GM23338 (cell line): ENCODE results near the gene FUNDC2. TPM values are rescaled to one million over a fixed set of nuclear protein-coding genes. Genes with fewer than 3 reads are reported as not detected.

Source experiments
- ATAC-seq: fragments of 200-7000 bp; cut with Tn5 transposase; 3 replicates; pipeline ENCODE4 v1.9.1; 2020
- DNase-seq: peaks from one replicate; pipeline ENCODE4 v3.0.0-alpha.2; 2015; ENCODE audit warnings: low spot score
- H2AFZ ChIP-seq: fragments of 200-600 bp; sonication (generic); 2 replicates; pipeline ENCODE4 v1.8.0; 2016; ENCODE audit warnings: antibody characterized with exemption, mild to moderate bottlenecking, moderate library complexity
- H3F3A ChIP-seq: fragments of 200-600 bp; sonication (generic); replicated peaks from 2 replicates; pipeline ENCODE4 v1.8.0; 2017; ENCODE audit warnings: antibody characterized with exemption, mixed run types, low read depth
- H3K27ac ChIP-seq: fragments of 200-600 bp; sonication (generic); 2 replicates; pipeline ENCODE4 v1.6.1; 2016; ENCODE audit warnings: low read depth
- H3K27me3 ChIP-seq: fragments of 200-600 bp; sonication (generic); 2 replicates; pipeline ENCODE4 v1.8.0; 2016; ENCODE audit warnings: mild to moderate bottlenecking, mixed run types, moderate library complexity; ENCODE audit not compliant: insufficient read depth
- H3K36me3 ChIP-seq: fragments of 200-600 bp; sonication (generic); 2 replicates; pipeline ENCODE4 v1.8.0; 2016; ENCODE audit warnings: mild to moderate bottlenecking; ENCODE audit not compliant: insufficient read depth
- H3K4me1 ChIP-seq: fragments of 200-600 bp; sonication (generic); 2 replicates; pipeline ENCODE4 v1.8.0; 2016; ENCODE audit warnings: mild to moderate bottlenecking, moderate library complexity; ENCODE audit not compliant: insufficient read depth
- H3K4me2 ChIP-seq: fragments of 200-600 bp; sonication (generic); 2 replicates; pipeline ENCODE4 v1.7.1; 2017; ENCODE audit warnings: mixed run types
- H3K4me3 ChIP-seq: fragments of 200-600 bp; sonication (generic); 2 replicates; pipeline ENCODE4 v1.6.1; 2016; ENCODE audit warnings: mixed run types
- H3K79me2 ChIP-seq: fragments of 200-600 bp; sonication (generic); replicated peaks from 2 replicates; pipeline ENCODE4 v1.8.0; 2017; ENCODE audit warnings: mild to moderate bottlenecking; ENCODE audit not compliant: insufficient read depth
- H3K9me2 ChIP-seq: fragments of 200-600 bp; sonication (generic); 2 replicates; pipeline ENCODE4 v1.8.0; 2017; ENCODE audit not compliant: insufficient read depth
- H4K20me1 ChIP-seq: fragments of 200-600 bp; sonication (generic); replicated peaks from 2 replicates; pipeline ENCODE4 v1.8.0; 2017; ENCODE audit warnings: mild to moderate bottlenecking; ENCODE audit not compliant: insufficient read depth
- H3K27ac Mint-ChIP-seq: 2 replicates; pipeline ENCODE4 v1.8.0; 2020; ENCODE audit warnings: inconsistent platforms, mild to moderate bottlenecking, moderate library complexity, mixed read lengths
- H3K27me3 Mint-ChIP-seq: 3 replicates; pipeline ENCODE4 v1.8.0; 2022; ENCODE audit warnings: low read depth, mild to moderate bottlenecking, moderate library complexity, mixed read lengths, inconsistent platforms; ENCODE audit not compliant: insufficient read depth, poor library complexity
- H3K36me3 Mint-ChIP-seq: 3 replicates; pipeline ENCODE4 v1.8.0; 2021; ENCODE audit warnings: low read depth, mild to moderate bottlenecking, inconsistent platforms, moderate library complexity, mixed read lengths
- H3K4me1 Mint-ChIP-seq: 3 replicates; pipeline ENCODE4 v1.8.0; 2020; ENCODE audit warnings: mild to moderate bottlenecking, inconsistent platforms, mixed read lengths
- H3K4me3 Mint-ChIP-seq: 3 replicates; pipeline ENCODE4 v1.8.0; 2021; ENCODE audit warnings: moderate library complexity, mild to moderate bottlenecking, inconsistent platforms, mixed read lengths
- H3K9me3 Mint-ChIP-seq: 3 replicates; pipeline ENCODE4 v1.8.0; 2020; ENCODE audit warnings: moderate library complexity, mild to moderate bottlenecking, inconsistent platforms, mixed read lengths
- CREB1 ChIP-seq: fragments of 250-450 bp; sonication (Bioruptor Pico); IDR thresholded peaks from 2 replicates; pipeline ENCODE4 v1.5.0; 2020; ENCODE audit warnings: low read depth, mild to moderate bottlenecking, moderate library complexity
- EZH2 ChIP-seq: fragments of 200-600 bp; sonication (generic); IDR thresholded peaks from one replicate; pipeline ENCODE4 v1.8.0; 2017; ENCODE audit warnings: antibody characterized with exemption, mild to moderate bottlenecking, low read depth; ENCODE audit not compliant: unreplicated experiment
- EZH2phosphoT487 ChIP-seq: fragments of 200-600 bp; sonication (generic); IDR thresholded peaks from one replicate; pipeline ENCODE4 v1.8.1; 2018; ENCODE audit warnings: antibody characterized with exemption; ENCODE audit not compliant: unreplicated experiment
- JUNB ChIP-seq: IDR thresholded peaks from one replicate; pipeline ENCODE4 v1.6.1; 2016; ENCODE audit warnings: antibody characterized with exemption; ENCODE audit not compliant: unreplicated experiment
- NANOG ChIP-seq: IDR thresholded peaks from 2 replicates; pipeline ENCODE4 v1.6.1; 2016; ENCODE audit warnings: antibody characterized with exemption, borderline replicate concordance
- POLR2AphosphoS5 ChIP-seq: IDR thresholded peaks from 2 replicates; pipeline ENCODE4 v1.6.1; 2016; ENCODE audit warnings: antibody characterized with exemption, low read depth
- STAT1 ChIP-seq: IDR thresholded peaks from one replicate; pipeline ENCODE4 v1.6.1; 2016; ENCODE audit warnings: antibody characterized with exemption; ENCODE audit not compliant: unreplicated experiment
- ZNF114 ChIP-seq: fragments of 250-450 bp; sonication (Bioruptor Pico); IDR thresholded peaks from 2 replicates; pipeline ENCODE4 v1.5.0; 2020; ENCODE audit warnings: mild to moderate bottlenecking, moderate library complexity
- ZNF331 ChIP-seq: fragments of 250-450 bp; sonication (Bioruptor Pico); IDR thresholded peaks from 2 replicates; pipeline ENCODE4 v1.5.0; 2020; ENCODE audit warnings: low read depth, mild to moderate bottlenecking, moderate library complexity
- polyA plus RNA-seq: library from polyadenylated mRNA; unstranded; fragments of >200 nt; fragmentation: Nextera tagmentation; extraction: Ambion mirVana; gene quantifications from 2 replicates; pipeline ENCODE4 v1.2.1, GENCODE V29; 2016
- total RNA-seq: library from RNA; depleted of rRNA; stranded (reverse); fragments of >200 nt; shearing (Covaris generic); gene quantifications from 2 replicates; pipeline ENCODE4 v1.2.3, GENCODE V29; 2014
- TF ChIP-seq, protein P1 (sequence below): IDR thresholded peaks from one replicate; pipeline ENCODE4 v1.6.1; 2018; ENCODE audit warnings: antibody characterized with exemption; ENCODE audit not compliant: unreplicated experiment
- TF ChIP-seq, protein P2 (sequence below): IDR thresholded peaks from 2 replicates; pipeline ENCODE4 v1.6.1; 2016; ENCODE audit warnings: antibody characterized with exemption
- TF ChIP-seq, protein P3 (sequence below): fragments of 250-450 bp; sonication (Bioruptor Pico); IDR thresholded peaks from 2 replicates; pipeline ENCODE4 v1.5.0; 2020; ENCODE audit warnings: mild to moderate bottlenecking, moderate library complexity
- TF ChIP-seq, protein P4 (sequence below), 2 experiments: fragments of 200-600 bp in 1 of 2; sonication (generic) in 1 of 2; conservative IDR thresholded peaks; 2 replicates each; pipeline versions ENCODE4 v1.5.1 to v1.6.1; 2016 to 2017; ENCODE audit warnings: antibody characterized with exemption in 2 of 2, low read depth in 2 of 2, mild to moderate bottlenecking in 2 of 2, moderate library complexity in 1 of 2

Gene FUNDC2
- total and polyA plus RNA-seq, 2 experiments from 2014 or later = 28.6 to 58.5 TPM

DNA sequence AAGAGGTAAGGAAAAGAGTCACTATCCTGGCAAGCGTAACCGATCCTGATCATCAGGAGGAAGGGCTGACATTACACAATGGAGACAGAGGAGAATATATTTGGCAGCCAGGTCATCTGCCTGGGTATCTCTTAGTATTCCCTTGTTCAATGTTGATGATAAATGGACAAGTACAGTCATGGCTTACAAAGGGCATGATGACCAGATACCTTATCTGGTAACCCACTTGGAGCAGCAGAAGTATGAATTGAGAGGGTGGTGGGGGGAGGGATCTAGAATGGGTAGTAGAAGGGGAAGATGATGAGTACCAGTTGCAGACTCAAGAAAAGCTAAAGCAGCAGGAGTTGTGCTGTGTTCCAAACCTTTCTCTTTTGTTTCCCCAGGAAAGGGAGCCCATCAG is 21.5 kb upstream of the FUNDC2 start:
- H3K4me3 Mint-ChIP-seq = no peak overlapping the region
- no peaks in the 10 kb centered on the region for H3K27me3 ChIP-seq
- H3K4me3 ChIP-seq = no peak overlapping the region
- H3K36me3 ChIP-seq = no peaks in the 10 kb centered on the region
- no peaks in the 10 kb centered on the region for H4K20me1 ChIP-seq
- H3K9me2 ChIP-seq = no peaks in the 10 kb centered on the region
- no peaks in the 10 kb centered on the region for H3K4me1 ChIP-seq
- no peaks in the 10 kb centered on the region for H3K9me3 Mint-ChIP-seq
- no peaks in the 10 kb centered on the region for H3K36me3 Mint-ChIP-seq
- DNase-seq (no peak), ATAC-seq (no peak)
- H3K4me2 ChIP-seq = no peak overlapping the region
- H2AFZ ChIP-seq = no peak overlapping the region
- no peak overlapping the region for H3K27ac Mint-ChIP-seq
- peaks cover 5% of the 10 kb centered on the region for H3K4me1 Mint-ChIP-seq
- no peaks in the 10 kb centered on the region for H3F3A ChIP-seq
- TF ChIP-seq, protein P1, sequence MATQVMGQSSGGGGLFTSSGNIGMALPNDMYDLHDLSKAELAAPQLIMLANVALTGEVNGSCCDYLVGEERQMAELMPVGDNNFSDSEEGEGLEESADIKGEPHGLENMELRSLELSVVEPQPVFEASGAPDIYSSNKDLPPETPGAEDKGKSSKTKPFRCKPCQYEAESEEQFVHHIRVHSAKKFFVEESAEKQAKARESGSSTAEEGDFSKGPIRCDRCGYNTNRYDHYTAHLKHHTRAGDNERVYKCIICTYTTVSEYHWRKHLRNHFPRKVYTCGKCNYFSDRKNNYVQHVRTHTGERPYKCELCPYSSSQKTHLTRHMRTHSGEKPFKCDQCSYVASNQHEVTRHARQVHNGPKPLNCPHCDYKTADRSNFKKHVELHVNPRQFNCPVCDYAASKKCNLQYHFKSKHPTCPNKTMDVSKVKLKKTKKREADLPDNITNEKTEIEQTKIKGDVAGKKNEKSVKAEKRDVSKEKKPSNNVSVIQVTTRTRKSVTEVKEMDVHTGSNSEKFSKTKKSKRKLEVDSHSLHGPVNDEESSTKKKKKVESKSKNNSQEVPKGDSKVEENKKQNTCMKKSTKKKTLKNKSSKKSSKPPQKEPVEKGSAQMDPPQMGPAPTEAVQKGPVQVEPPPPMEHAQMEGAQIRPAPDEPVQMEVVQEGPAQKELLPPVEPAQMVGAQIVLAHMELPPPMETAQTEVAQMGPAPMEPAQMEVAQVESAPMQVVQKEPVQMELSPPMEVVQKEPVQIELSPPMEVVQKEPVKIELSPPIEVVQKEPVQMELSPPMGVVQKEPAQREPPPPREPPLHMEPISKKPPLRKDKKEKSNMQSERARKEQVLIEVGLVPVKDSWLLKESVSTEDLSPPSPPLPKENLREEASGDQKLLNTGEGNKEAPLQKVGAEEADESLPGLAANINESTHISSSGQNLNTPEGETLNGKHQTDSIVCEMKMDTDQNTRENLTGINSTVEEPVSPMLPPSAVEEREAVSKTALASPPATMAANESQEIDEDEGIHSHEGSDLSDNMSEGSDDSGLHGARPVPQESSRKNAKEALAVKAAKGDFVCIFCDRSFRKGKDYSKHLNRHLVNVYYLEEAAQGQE = no peak
- TF ChIP-seq NANOG (no peak), ZNF114 (no peak), STAT1 (no peak), EZH2phosphoT487 (no peak), CREB1 (CRISPR knock-in tag) (no peak), POLR2AphosphoS5 (no peak), JUNB (no peak), EZH2 (no peak), ZNF331 (CRISPR knock-in tag) (no peak)
- TF ChIP-seq, protein P2, sequence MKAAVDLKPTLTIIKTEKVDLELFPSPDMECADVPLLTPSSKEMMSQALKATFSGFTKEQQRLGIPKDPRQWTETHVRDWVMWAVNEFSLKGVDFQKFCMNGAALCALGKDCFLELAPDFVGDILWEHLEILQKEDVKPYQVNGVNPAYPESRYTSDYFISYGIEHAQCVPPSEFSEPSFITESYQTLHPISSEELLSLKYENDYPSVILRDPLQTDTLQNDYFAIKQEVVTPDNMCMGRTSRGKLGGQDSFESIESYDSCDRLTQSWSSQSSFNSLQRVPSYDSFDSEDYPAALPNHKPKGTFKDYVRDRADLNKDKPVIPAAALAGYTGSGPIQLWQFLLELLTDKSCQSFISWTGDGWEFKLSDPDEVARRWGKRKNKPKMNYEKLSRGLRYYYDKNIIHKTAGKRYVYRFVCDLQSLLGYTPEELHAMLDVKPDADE = no peak
- TF ChIP-seq, protein P3, sequence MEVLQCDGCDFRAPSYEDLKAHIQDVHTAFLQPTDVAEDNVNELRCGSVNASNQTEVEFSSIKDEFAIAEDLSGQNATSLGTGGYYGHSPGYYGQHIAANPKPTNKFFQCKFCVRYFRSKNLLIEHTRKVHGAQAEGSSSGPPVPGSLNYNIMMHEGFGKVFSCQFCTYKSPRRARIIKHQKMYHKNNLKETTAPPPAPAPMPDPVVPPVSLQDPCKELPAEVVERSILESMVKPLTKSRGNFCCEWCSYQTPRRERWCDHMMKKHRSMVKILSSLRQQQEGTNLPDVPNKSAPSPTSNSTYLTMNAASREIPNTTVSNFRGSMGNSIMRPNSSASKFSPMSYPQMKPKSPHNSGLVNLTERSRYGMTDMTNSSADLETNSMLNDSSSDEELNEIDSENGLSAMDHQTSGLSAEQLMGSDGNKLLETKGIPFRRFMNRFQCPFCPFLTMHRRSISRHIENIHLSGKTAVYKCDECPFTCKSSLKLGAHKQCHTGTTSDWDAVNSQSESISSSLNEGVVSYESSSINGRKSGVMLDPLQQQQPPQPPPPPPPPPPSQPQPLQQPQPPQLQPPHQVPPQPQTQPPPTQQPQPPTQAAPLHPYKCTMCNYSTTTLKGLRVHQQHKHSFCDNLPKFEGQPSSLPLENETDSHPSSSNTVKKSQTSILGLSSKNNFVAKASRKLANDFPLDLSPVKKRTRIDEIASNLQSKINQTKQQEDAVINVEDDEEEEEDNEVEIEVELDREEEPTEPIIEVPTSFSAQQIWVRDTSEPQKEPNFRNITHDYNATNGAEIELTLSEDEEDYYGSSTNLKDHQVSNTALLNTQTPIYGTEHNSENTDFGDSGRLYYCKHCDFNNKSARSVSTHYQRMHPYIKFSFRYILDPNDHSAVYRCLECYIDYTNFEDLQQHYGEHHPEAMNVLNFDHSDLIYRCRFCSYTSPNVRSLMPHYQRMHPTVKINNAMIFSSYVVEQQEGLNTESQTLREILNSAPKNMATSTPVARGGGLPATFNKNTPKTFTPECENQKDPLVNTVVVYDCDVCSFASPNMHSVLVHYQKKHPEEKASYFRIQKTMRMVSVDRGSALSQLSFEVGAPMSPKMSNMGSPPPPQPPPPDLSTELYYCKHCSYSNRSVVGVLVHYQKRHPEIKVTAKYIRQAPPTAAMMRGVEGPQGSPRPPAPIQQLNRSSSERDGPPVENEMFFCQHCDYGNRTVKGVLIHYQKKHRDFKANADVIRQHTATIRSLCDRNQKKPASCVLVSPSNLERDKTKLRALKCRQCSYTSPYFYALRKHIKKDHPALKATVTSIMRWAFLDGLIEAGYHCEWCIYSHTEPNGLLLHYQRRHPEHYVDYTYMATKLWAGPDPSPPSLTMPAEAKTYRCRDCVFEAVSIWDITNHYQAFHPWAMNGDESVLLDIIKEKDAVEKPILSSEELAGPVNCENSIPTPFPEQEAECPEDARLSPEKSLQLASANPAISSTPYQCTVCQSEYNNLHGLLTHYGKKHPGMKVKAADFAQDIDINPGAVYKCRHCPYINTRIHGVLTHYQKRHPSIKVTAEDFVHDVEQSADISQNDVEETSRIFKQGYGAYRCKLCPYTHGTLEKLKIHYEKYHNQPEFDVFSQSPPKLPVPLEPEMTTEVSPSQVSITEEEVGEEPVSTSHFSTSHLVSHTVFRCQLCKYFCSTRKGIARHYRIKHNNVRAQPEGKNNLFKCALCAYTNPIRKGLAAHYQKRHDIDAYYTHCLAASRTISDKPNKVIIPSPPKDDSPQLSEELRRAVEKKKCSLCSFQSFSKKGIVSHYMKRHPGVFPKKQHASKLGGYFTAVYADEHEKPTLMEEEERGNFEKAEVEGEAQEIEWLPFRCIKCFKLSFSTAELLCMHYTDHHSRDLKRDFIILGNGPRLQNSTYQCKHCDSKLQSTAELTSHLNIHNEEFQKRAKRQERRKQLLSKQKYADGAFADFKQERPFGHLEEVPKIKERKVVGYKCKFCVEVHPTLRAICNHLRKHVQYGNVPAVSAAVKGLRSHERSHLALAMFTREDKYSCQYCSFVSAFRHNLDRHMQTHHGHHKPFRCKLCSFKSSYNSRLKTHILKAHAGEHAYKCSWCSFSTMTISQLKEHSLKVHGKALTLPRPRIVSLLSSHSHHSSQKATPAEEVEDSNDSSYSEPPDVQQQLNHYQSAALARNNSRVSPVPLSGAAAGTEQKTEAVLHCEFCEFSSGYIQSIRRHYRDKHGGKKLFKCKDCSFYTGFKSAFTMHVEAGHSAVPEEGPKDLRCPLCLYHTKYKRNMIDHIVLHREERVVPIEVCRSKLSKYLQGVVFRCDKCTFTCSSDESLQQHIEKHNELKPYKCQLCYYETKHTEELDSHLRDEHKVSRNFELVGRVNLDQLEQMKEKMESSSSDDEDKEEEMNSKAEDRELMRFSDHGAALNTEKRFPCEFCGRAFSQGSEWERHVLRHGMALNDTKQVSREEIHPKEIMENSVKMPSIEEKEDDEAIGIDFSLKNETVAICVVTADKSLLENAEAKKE (CRISPR knock-in tag) = no peak
- TF ChIP-seq, protein P4, sequence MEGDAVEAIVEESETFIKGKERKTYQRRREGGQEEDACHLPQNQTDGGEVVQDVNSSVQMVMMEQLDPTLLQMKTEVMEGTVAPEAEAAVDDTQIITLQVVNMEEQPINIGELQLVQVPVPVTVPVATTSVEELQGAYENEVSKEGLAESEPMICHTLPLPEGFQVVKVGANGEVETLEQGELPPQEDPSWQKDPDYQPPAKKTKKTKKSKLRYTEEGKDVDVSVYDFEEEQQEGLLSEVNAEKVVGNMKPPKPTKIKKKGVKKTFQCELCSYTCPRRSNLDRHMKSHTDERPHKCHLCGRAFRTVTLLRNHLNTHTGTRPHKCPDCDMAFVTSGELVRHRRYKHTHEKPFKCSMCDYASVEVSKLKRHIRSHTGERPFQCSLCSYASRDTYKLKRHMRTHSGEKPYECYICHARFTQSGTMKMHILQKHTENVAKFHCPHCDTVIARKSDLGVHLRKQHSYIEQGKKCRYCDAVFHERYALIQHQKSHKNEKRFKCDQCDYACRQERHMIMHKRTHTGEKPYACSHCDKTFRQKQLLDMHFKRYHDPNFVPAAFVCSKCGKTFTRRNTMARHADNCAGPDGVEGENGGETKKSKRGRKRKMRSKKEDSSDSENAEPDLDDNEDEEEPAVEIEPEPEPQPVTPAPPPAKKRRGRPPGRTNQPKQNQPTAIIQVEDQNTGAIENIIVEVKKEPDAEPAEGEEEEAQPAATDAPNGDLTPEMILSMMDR (conservative IDR thresholded peaks at IDR 0.05; ENCODE audit: low read depth in 2 of 2) = no peak
- H3K79me2 ChIP-seq = no peaks in the 10 kb centered on the region
- no peak overlapping the region for H3K27ac ChIP-seq
- no peaks in the 10 kb centered on the region for H3K27me3 Mint-ChIP-seq
